T-helper 2 cell treated with Interferon-gamma antibody and Interleukin-4, amounts not matched to agents 5 μg/mL and 100 μg/mL, for 36 hours (primary cell): ENCODE results near the gene COL4A2.

Experiments used
- DNase-seq: peaks from one replicate; pipeline ENCODE4 v3.0.0; 2021; ENCODE audit warnings: low spot score
- H3K27ac Mint-ChIP-seq: one replicate; pipeline ENCODE4 v1.8.0; 2021; ENCODE audit warnings: mild to moderate bottlenecking, mixed read lengths
- H3K27me3 Mint-ChIP-seq: one replicate; pipeline ENCODE4 v1.8.0; 2021; ENCODE audit warnings: low read depth, mixed read lengths
- H3K36me3 Mint-ChIP-seq: one replicate; pipeline ENCODE4 v1.8.0; 2021; ENCODE audit warnings: low read depth, mixed read lengths
- H3K4me1 Mint-ChIP-seq: one replicate; pipeline ENCODE4 v1.8.0; 2021; ENCODE audit warnings: low read depth, mixed read lengths
- H3K4me3 Mint-ChIP-seq: one replicate; pipeline ENCODE4 v1.8.0; 2022; ENCODE audit warnings: mild to moderate bottlenecking, moderate library complexity, mixed read lengths
- H3K9me3 Mint-ChIP-seq: one replicate; pipeline ENCODE4 v1.8.0; 2021; ENCODE audit warnings: mixed read lengths

Gene COL4A2

DNA sequence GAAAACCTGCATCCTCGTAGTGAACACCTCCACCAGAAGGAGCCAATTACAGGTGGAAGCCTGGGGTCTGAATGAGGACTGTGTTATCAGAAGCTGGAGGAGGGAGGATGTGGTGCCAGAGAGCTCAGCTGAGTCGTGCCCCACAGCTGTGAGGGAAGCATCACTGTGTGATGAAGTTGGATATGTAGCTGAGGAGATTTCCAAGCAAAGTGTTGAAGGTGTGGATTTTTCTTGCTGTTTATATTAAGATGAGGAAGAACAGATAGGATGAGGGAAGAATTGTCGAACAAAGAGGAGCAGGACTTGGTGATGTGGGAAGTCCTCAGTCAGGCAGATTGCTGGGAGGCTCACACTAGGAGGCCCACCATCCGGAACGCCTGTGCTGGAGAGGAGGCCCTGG lies 250.0 kb downstream of the COL4A2 start:
- Mint-ChIP-seq H3K4me1 (peaks cover 17% of the 10 kb centered on the region), H3K27me3 (peaks cover 12% of the 10 kb centered on the region), H3K36me3 (peaks cover 1% of the 10 kb centered on the region), H3K27ac (no peak overlapping the region), H3K4me3 (no peak overlapping the region), H3K9me3 (no peaks in the 10 kb centered on the region)
- DNase-seq: no peak

DNA sequence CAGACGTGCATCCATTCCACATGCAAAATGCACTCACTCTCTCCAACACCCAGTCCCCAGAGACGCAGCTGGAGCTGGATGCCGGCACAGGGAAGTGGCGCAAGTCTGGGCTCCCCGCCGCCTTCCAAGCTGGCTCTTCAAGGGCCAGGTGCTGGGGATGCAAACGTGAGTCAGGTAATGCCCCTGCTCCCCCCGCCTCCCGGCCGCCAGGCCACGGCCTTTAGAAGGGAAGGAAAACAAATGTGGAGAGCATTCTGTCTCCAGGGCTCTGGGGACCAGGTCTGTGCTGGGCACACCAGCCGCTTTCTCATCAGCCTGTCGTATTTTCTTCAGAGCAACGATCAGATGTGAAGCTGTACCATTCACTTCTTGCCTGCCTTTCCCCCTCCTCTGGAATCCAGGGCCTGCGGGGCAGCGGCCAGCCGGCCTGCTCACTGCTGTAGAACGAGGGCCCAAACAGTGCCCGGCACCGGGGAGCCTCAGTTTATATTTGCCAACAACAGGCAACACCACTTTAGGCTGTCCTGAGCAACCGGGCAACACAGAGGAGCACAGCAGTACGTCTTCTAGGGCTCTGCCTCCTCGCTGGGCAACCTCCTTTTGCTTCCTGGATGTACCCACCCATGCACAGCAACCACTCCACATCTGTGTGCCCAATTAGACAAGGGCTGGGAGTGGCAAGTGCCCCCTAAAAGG lies 250.7 kb downstream of the COL4A2 start:
- H3K4me3 Mint-ChIP-seq: no peak overlapping the region
- H3K4me1 Mint-ChIP-seq: peaks cover 18% of the 10 kb centered on the region
- no peak for DNase-seq
- H3K27ac Mint-ChIP-seq: no peak overlapping the region
- H3K36me3 Mint-ChIP-seq: peaks cover 1% of the 10 kb centered on the region
- H3K9me3 Mint-ChIP-seq: no peaks in the 10 kb centered on the region
- peaks cover 16% of the 10 kb centered on the region for H3K27me3 Mint-ChIP-seq

DNA sequence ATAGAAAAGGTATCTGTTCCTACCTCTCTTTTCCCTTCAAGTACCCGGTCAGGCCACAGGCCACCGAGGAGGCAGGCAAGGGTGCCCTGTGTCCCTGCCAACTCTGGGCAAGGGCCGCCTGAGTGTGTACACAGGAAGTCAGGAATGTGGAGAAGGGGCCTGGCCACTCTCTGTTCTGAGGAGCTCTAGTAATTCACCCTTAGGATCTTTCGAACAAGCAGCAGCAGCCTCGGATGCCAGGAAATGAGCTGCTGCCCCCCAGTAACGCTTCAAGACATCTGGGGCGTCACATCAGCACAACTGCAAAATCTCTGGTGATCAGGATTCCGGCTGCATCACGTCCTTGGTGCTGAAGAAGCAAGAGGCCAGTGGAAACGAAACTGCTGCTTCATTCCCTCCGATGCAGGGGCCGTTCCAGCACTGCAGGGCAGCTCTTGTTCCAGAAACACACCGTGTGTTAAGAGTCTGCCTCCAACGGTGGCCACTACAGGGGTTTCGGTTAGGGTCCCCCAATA lies 252.4 kb downstream of the COL4A2 start:
- Mint-ChIP-seq H3K27ac (no peak overlapping the region), H3K9me3 (no peaks in the 10 kb centered on the region), H3K4me1 (peaks cover 18% of the 10 kb centered on the region), H3K36me3 (peaks cover 1% of the 10 kb centered on the region), H3K27me3 (peaks cover 30% of the 10 kb centered on the region), H3K4me3 (no peak overlapping the region)
- no peak for DNase-seq

DNA sequence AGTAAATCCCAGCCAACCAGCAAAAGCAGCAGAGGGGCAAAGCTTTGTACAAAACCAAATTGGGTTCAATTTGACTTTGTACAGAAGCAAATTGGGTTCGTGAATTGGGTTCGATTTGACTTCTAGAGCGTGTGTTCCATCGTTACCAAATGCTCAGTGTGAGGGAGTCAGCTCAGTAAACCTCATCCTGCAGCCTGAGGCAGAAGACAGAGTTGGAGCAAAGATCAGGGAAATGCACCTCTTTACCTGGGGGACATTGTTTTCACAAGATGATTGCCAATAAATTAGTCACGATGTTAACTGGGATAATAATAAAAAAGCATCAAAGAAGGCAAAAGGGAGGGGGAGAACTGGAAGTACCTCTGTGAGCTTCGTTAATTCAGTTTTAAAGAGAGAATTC lies 252.9 kb downstream of the COL4A2 start:
- Mint-ChIP-seq H3K4me1 (peaks cover 18% of the 10 kb centered on the region), H3K4me3 (peak overlapping the region; percentile 25), H3K27me3 (peaks cover 36% of the 10 kb centered on the region), H3K9me3 (no peaks in the 10 kb centered on the region), H3K27ac (no peak overlapping the region), H3K36me3 (peaks cover 1% of the 10 kb centered on the region)
- no peak for DNase-seq

DNA sequence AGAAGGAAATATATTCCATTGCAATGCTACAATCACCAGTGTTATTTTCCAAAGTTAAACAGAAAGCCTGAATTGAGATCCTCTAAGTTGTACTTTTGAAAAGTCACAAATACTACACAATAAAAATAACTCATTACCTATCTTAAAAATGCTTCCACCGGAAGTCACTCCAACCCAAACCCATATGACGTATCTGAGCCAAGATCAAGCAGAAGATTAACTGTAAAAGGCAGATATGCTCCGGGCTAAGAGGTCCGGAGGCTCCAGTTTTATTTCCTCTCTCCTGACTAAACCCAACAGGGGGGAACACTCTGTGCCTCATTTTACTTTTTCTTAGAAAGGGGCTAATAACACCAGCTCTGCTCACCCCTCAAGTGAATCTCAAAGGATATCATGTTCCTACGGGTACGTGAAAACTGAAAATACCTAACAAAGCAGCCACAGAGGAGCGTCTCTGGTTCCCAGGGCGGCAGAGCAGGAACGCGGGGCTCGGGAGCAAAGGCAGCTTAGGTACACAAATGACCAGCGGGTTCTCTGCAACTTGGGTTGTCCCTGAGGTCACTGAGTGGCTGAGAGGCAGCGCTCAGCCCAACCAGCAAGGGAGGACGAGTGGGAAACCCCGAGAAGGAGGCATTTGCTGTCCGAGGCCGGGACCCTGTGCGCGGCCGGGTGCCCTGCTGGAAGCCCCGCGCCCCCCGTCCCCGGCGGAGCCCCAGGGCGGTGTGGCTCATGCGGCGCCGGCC lies 253.7 kb downstream of the COL4A2 start:
- H3K27me3 Mint-ChIP-seq: peaks cover 38% of the 10 kb centered on the region
- H3K36me3 Mint-ChIP-seq: peaks cover 1% of the 10 kb centered on the region
- H3K4me1 Mint-ChIP-seq: peaks cover 18% of the 10 kb centered on the region
- DNase-seq: peak; percentile 8
- H3K9me3 Mint-ChIP-seq: no peaks in the 10 kb centered on the region
- peak overlapping the region; percentile 80 for H3K4me3 Mint-ChIP-seq
- H3K27ac Mint-ChIP-seq: peak overlapping the region; percentile 66

DNA sequence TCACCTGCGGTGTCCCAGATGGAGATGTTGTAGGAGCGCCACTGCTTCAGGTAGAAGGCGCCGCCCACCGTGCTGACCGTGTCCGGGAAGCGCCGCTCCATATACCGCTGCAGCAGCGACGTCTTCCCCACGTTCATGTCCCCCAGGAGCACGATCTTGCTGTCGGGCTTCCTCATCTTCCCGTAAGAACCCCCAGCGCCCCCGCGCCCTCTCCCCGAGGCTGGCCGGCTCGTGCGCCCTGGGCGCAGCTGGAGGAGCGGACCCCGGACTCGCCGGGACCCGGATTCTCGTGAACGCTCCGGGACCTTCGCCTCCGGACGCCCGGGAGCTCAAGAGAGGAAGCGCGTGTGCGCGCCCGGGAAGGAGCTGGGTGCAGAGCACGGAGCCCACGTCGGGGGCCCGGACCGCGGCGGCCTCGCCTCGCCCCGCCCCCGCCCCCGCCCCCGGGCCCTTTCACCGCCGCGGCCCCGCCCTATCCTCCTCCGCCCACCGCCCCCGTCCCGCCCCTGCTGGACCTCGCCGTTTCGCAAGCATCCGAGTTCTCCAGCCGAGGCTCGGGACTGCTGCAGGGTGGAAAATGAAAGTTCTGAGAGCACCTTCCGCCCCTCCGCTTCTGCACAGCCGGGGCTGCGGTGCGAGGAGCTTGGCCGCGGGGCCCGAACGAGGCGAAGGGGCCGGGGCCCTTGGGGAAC lies 254.4 kb downstream of the COL4A2 start, which contains the start of gene RAB20:
Gene RAB20, minus strand, starts transcription at position 379 of the 692 bp plus-strand sequence. Its CDS starts 203 bp downstream, at position 176.
- peak; percentile 58 for DNase-seq
- H3K27ac Mint-ChIP-seq: peak within 1 kb of the TSS; percentile 75
- peaks cover 18% of the 10 kb centered on the region for H3K4me1 Mint-ChIP-seq
- H3K27me3 Mint-ChIP-seq: peaks cover 38% of the 10 kb centered on the region
- no peaks in the 10 kb centered on the region for H3K9me3 Mint-ChIP-seq
- peaks cover 1% of the 10 kb centered on the region for H3K36me3 Mint-ChIP-seq
- H3K4me3 Mint-ChIP-seq: peak within 1 kb of the TSS; percentile 96

DNA sequence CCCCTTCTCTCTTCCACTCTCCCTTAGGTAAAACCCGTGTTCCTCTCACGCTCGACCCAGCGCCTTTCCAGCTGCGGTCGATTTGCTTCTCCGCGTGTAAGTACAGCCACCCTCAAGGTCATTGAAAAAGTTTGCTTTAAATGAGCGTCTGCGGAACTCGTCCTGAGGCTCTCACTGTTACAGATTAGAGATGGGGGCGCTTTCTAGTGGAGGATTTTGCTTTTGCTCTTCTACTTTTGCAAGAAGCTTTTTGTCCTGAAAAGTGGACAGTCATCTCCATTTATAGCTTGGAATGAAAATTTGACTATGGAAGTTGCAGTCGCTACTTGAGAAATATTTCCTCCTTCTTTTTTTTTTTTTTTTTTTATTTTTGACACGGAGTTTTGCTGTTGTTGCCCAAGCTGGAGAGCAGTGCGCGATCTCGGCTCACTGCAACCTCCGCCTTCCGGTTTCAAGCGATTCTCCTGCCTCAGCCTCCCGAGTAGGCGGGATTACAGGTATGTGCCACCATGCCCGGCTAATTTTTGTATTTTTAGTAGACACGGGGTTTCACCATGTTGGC lies 255.0 kb downstream of the COL4A2 start:
- no peak for DNase-seq
- H3K4me1 Mint-ChIP-seq: peaks cover 16% of the 10 kb centered on the region

More for the DNA sequence above, 255.0 kb downstream of the COL4A2 start:
- Mint-ChIP-seq H3K36me3 (no peaks in the 10 kb centered on the region), H3K27ac (peak overlapping the region; percentile 75), H3K27me3 (peaks cover 36% of the 10 kb centered on the region), H3K9me3 (no peaks in the 10 kb centered on the region), H3K4me3 (peak overlapping the region; percentile 96)
